Small intestine (tissue), 16 donors: ENCODE data around the gene OR51T1. TPM values are rescaled to one million over a fixed set of nuclear protein-coding genes. Genes with fewer than 3 reads are reported as not detected.
"Not testable (repeated sequence)": the region's sequence is repeated elsewhere in the genome, so short reads cannot be mapped to it uniquely, and the experiment has no call there.

Experiments used
- DNase-seq, 2 donors: peaks; one replicate each; pipeline versions ENCODE4 v3.0.0 to v3.0.0-alpha.2; 2013
- FAIRE-seq: peaks from 2 replicates; lab custom pipeline; 2012; peaks lifted over from hg19 to GRCh38; lab: Jason Lieb, UNC
- H3K27ac ChIP-seq, 3 donors: one replicate each; pipeline ENCODE4 v1.5.1; 2013; ENCODE audit warnings: low read length in 2 of 3, mild to moderate bottlenecking in 2 of 3, control low read depth in 1 of 3, inconsistent platforms in 1 of 3, low read depth in 1 of 3, moderate library complexity in 1 of 3
- H3K27me3 ChIP-seq, 3 donors: one replicate each; pipeline ENCODE4 v1.6.1; 2013; ENCODE audit warnings: low read length in 3 of 3, inconsistent platforms in 1 of 3; ENCODE audit not compliant: control insufficient read depth in 3 of 3, insufficient read depth in 3 of 3
- H3K36me3 ChIP-seq, 3 donors: one replicate each; pipeline ENCODE4 v1.6.1; 2013; ENCODE audit warnings: low read length in 3 of 3, inconsistent platforms in 1 of 3, low read depth in 1 of 3, mild to moderate bottlenecking in 1 of 3, moderate library complexity in 1 of 3; ENCODE audit not compliant: control insufficient read depth in 3 of 3, insufficient read depth in 2 of 3
- H3K4me1 ChIP-seq, 3 donors: one replicate each; pipeline ENCODE4 v1.6.1; 2013; ENCODE audit warnings: low read length in 2 of 3, inconsistent platforms in 1 of 3, low read depth in 1 of 3, mild to moderate bottlenecking in 1 of 3, moderate library complexity in 1 of 3; ENCODE audit not compliant: control insufficient read depth in 3 of 3, insufficient read depth in 2 of 3
- H3K4me3 ChIP-seq, 3 donors: one replicate each; pipeline ENCODE4 v1.5.1; 2013; ENCODE audit warnings: low read length in 3 of 3, control low read depth in 1 of 3, inconsistent platforms in 1 of 3, low read depth in 1 of 3, mild to moderate bottlenecking in 1 of 3, moderate library complexity in 1 of 3
- H3K9me3 ChIP-seq, 2 donors: one replicate each; pipeline ENCODE4 v1.6.1; 2013; ENCODE audit warnings: low read depth in 1 of 2, low read length in 1 of 2; ENCODE audit not compliant: control insufficient read depth in 2 of 2, insufficient read depth in 1 of 2
- WGBS, 3 donors: extraction: QIAGEN DNeasy Blood & Tissue Kit; methylation state at CpG; one replicate each; pipeline ENCODE4 v1.1.7; 2013; 5-methylcytosine and 5-hydroxymethylcytosine counted together
- long read RNA-seq, 10 donors: transcript quantifications; one replicate each; lab custom pipeline, GENCODE V29; 2026
- polyA plus RNA-seq, 4 donors: library from polyadenylated mRNA; stranded (reverse) in 3 of 4; unstranded in 1 of 4; fragments of 200-250 nt in 3 of 4; fragments of 120-200 nt in 1 of 4; gene quantifications; one replicate each; pipeline versions ENCODE4 v1.2.1 to v1.2.3, GENCODE V29; 2013
- donor health status: healthy with polysubstance abuse.
- donor health status: control.
- donor health status: control.
- donor health status: Bipolar disorder and iron deficiency.
- donor health status: healthy.

The OR51T1 gene, protein sequence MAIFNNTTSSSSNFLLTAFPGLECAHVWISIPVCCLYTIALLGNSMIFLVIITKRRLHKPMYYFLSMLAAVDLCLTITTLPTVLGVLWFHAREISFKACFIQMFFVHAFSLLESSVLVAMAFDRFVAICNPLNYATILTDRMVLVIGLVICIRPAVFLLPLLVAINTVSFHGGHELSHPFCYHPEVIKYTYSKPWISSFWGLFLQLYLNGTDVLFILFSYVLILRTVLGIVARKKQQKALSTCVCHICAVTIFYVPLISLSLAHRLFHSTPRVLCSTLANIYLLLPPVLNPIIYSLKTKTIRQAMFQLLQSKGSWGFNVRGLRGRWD
- not detected for polyA plus RNA-seq
- long read RNA-seq, donor 1, result 0 reads
- long read RNA-seq, donor 2, result 0 reads
- long read RNA-seq, donor 3, result 0 reads
- long read RNA-seq, donor 4, result 0 reads
- long read RNA-seq, donor 5, result 0 reads
- long read RNA-seq, donor 6, result 0 reads
- long read RNA-seq, donor 7, result 0 reads
- long read RNA-seq, donor 8, result 0 reads
- long read RNA-seq, donor 9, result 0 reads
- long read RNA-seq, donor 10, result 0 reads

DNA sequence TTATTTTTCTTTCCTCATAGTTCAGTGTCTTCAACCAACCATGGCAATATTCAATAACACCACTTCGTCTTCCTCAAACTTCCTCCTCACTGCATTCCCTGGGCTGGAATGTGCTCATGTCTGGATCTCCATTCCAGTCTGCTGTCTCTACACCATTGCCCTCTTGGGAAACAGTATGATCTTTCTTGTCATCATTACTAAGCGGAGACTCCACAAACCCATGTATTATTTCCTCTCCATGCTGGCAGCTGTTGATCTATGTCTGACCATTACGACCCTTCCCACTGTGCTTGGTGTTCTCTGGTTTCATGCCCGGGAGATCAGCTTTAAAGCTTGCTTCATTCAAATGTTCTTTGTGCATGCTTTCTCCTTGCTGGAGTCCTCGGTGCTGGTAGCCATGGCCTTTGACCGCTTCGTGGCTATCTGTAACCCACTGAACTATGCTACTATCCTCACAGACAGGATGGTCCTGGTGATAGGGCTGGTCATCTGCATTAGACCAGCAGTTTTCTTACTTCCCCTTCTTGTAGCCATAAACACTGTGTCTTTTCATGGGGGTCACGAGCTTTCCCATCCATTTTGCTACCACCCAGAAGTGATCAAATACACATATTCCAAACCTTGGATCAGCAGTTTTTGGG, at the start of gene OR51T1:
TSS of gene OR51T1 (plus strand) at position 41 of the 641 bp plus-strand sequence. CDS start at position 41, 0 bp downstream.
- H3K4me3 ChIP-seq, result no peak within 1 kb of the TSS
- WGBS, 3 donors, result 78 to 85% (median 81%) methylated on average over 8 of the region's 8 CpGs
- H3K36me3 ChIP-seq, result no peaks in the 10 kb centered on the region
- no peaks in the 10 kb centered on the region for H3K9me3 ChIP-seq
- H3K27ac ChIP-seq, result no peak within 1 kb of the TSS
- DNase-seq, result no peak
- no peak for FAIRE-seq
- no peaks in the 10 kb centered on the region for H3K4me1 ChIP-seq
- H3K27me3 ChIP-seq, result no peaks in the 10 kb centered on the region

- Histone ChIP-seq H3K27me3 (peaks cover 0 to 3% (median 0%) of the 10 kb centered on the region in 3 donors), H3K27ac (no peak overlapping the region), H3K9me3 (peaks cover 0 to 2% of the 10 kb centered on the region in 2 donors), H3K36me3 (no peaks in the 10 kb centered on the region), H3K4me1 (no peaks in the 10 kb centered on the region), H3K4me3 (no peak overlapping the region)
- DNase-seq, result no peak
- no peak for FAIRE-seq
- WGBS, 3 donors, result 78 to 88% (median 80%) methylated on average over 2 of the region's 2 CpGs
Observed at GRCh38 chr11:4839851-4840549, 41.7 kb upstream of the OR51T1 start.

DNA sequence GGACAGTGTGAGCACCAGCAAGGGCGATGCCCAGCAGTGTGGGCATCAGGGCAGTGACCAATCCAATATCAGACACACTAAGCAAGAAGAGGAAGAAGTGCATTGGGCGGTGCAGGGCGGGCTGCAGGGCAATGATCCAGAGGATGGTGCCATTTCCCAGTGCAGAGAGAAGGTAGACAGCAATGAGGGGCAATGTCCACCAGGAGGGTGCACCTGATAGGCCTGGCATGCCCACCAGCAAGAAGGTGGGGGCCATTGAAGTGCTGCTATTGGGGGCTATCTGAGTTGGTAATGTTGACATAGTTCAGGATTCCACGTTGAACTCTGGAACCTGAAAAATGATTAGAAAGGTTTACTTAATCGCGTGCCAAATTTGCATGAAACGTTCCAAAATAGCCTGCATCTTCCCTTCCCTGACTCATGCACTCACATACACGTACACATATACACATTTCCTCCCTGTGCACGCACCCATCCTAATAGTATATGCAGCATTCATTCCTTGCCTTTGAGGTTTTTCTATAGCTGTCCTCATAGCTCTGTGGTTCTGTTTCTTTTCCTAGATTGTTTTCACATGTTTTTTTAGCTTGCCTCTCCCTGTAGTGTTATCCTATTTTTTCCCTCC, 32.7 kb upstream of the OR51T1 start, which contains the start of gene OR51S1:
TSS of gene OR51S1 (minus strand) at position 301 of the 625 bp plus-strand sequence. CDS start at position 301, 0 bp downstream.
- H3K27ac ChIP-seq, result no peak within 1 kb of the TSS
- no peak within 1 kb of the TSS for H3K4me3 ChIP-seq
- WGBS, 3 donors, result 30 to 60% (median 43%) methylated on average over 9 of the region's 9 CpGs
- no peaks in the 10 kb centered on the region for H3K27me3 ChIP-seq
- H3K9me3 ChIP-seq, result no peaks in the 10 kb centered on the region
- H3K4me1 ChIP-seq, result no peaks in the 10 kb centered on the region
- FAIRE-seq (no peak), DNase-seq (no peak)
- no peaks in the 10 kb centered on the region for H3K36me3 ChIP-seq

GRCh38 chr11:4851033-4851432, 30.7 kb upstream of the OR51T1 start:
- Histone ChIP-seq H3K27me3 (no peaks in the 10 kb centered on the region), H3K36me3 (no peaks in the 10 kb centered on the region), H3K9me3 (no peaks in the 10 kb centered on the region), H3K4me1 (no peaks in the 10 kb centered on the region), H3K4me3 (no peak overlapping the region), H3K27ac (no peak overlapping the region)
- 3 to 20% (median 5%) methylated on average over 4 of the region's 4 CpGs for WGBS, 3 donors
- FAIRE-seq, result no peak
- no peak for DNase-seq

DNA sequence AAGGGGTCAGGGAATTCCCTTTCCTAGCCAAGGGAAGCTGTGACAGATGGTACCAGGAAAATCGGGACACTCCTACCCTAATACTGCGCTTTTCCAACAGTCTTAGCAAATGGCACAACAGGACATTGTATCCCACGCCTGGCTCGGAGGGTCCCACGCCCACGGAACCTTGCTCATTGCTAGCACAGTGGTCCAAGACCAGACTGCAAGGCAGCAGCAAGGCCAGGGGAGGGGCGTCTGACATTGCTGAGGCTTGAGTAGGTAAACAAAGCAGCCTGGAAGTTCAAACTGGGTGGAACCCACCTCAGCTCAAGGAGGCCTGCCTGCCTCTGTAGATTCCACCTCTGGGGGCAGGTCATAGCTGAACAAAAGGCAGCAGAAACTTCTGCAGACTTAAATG, 27.4 kb upstream of the OR51T1 start:
- WGBS, 3 donors, result 79 to 87% (median 81%) methylated on average over 7 of the region's 7 CpGs
- not testable (repeated sequence) for H3K4me3 ChIP-seq, H3K36me3 ChIP-seq, H3K9me3 ChIP-seq, FAIRE-seq, H3K27ac ChIP-seq, DNase-seq, H3K27me3 ChIP-seq, H3K4me1 ChIP-seq

GRCh38 chr11:4862447-4863236, 19.1 kb upstream of the OR51T1 start:
- no peaks in the 10 kb centered on the region for H3K27me3 ChIP-seq
- FAIRE-seq, result no peak
- no peaks in the 10 kb centered on the region for H3K36me3 ChIP-seq

DNA sequence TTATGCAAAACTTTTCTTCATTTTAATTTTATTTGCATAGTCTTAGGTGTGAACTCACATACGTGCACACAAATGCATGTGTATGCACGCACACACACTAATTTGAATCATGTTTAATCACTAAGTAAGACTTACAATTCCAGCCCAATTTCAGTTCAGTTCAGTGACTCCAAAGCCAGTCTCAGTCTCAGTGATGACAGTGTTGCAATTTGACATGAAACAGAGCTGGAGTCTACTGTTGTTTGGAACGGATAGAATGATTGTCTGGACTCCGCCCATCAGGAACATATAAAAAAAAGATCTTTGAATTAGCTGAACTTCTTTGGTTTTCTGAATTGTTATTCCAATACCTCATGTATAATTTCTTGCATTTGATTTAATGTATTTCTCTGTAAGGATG, 17.8 kb upstream of the OR51T1 start:
- Histone ChIP-seq H3K27ac (no peak overlapping the region), H3K9me3 (no peaks in the 10 kb centered on the region), H3K4me3 (no peak overlapping the region), H3K27me3 (no peaks in the 10 kb centered on the region), H3K36me3 (no peaks in the 10 kb centered on the region), H3K4me1 (no peaks in the 10 kb centered on the region)
- WGBS, 3 donors, result 74 to 86% (median 84%) methylated on average over 4 of the region's 4 CpGs
- FAIRE-seq (no peak), DNase-seq (no peak)

More at GRCh38 chr11:4862447-4863236, 19.1 kb upstream of the OR51T1 start:
- Histone ChIP-seq H3K4me1 (no peaks in the 10 kb centered on the region), H3K4me3 (no peak overlapping the region), H3K9me3 (no peaks in the 10 kb centered on the region), H3K27ac (no peak overlapping the region)
- DNase-seq, result no peak
